HG03097 (cell line): ENCODE results near the gene RNU1-4.
"Not testable (repeated sequence)": the region's sequence is repeated elsewhere in the genome, so short reads cannot be mapped to it uniquely, and the experiment has no call there.

Source experiments
- ATAC-seq: cut with Tn5 transposase; IDR thresholded peaks from one replicate; pipeline ENCODE4 v1.9.1; 2021; ENCODE audit not compliant: unreplicated experiment, low FRiP score

The RNU1-4 gene

GRCh38 chr1:16740047-16740964 lies at the start of gene RNU1-4:
TSS of gene RNU1-4 (plus strand) at chr1:16740516.
- peak; percentile 99 for ATAC-seq

GRCh38 chr1:16690971-16691682 lies 49.2 kb upstream of the RNU1-4 start:
- ATAC-seq = not testable (repeated sequence)

GRCh38 chr1:16692283-16692682 lies 48.0 kb upstream of the RNU1-4 start:
- ATAC-seq = not testable (repeated sequence)

- not testable (repeated sequence) for ATAC-seq
Observed at GRCh38 chr1:16692717-16693448, 47.4 kb upstream of the RNU1-4 start.

- not testable (repeated sequence) for ATAC-seq
Observed at GRCh38 chr1:16693449-16694307, 46.6 kb upstream of the RNU1-4 start.

- not testable (repeated sequence) for ATAC-seq
Observed at GRCh38 chr1:16694308-16694702, 46.0 kb upstream of the RNU1-4 start.

GRCh38 chr1:16696507-16697150 lies 43.7 kb upstream of the RNU1-4 start:
- not testable (repeated sequence) for ATAC-seq

- ATAC-seq = not testable (repeated sequence)
Observed at GRCh38 chr1:16697152-16697551, 43.2 kb upstream of the RNU1-4 start.

GRCh38 chr1:16699440-16699839 lies 40.9 kb upstream of the RNU1-4 start:
- ATAC-seq = not testable (repeated sequence)

- ATAC-seq = not testable (repeated sequence)
Observed at GRCh38 chr1:16700138-16700895, 40.0 kb upstream of the RNU1-4 start.

GRCh38 chr1:16701189-16701588 lies 39.1 kb upstream of the RNU1-4 start:
- ATAC-seq = not testable (repeated sequence)

- ATAC-seq = not testable (repeated sequence)
Observed at GRCh38 chr1:16702280-16702679, 38.0 kb upstream of the RNU1-4 start.

GRCh38 chr1:16703141-16703540 lies 37.2 kb upstream of the RNU1-4 start:
- ATAC-seq = not testable (repeated sequence)

- ATAC-seq = not testable (repeated sequence)
Observed at GRCh38 chr1:16703602-16704001, 36.7 kb upstream of the RNU1-4 start.

- not testable (repeated sequence) for ATAC-seq
Observed at GRCh38 chr1:16704076-16704475, 36.2 kb upstream of the RNU1-4 start.

- not testable (repeated sequence) for ATAC-seq
Observed at GRCh38 chr1:16704502-16705100, 35.7 kb upstream of the RNU1-4 start.

GRCh38 chr1:16706302-16706701 lies 34.0 kb upstream of the RNU1-4 start:
- ATAC-seq = not testable (repeated sequence)
